Measurements from ENCODE around the gene SPECC1. TPM values are rescaled to one million over a fixed set of nuclear protein-coding genes. Genes with fewer than 3 reads are reported as not detected.

Gene SPECC1
- total RNA-seq, 1 experiment from 2014 or later = 43.5 TPM

DNA sequence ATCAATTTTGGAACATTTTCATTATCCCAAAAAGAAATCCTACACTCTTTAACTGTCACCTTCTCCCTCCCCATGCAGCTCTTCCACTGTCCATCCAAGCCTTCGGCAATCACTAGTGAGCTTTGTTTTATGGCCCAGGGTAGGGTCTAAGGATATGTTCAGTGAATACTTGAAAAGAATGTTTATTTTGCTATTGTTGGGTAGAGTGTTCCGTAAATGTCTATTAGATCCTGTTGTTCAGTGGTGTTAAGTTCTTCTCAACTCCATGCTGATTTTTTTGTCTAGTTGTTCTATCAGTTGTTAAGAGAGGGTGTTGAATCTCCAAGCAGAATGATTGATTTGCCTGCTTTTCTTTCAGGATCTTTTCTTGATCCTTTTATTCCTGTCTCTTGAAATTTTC, 29.9 kb downstream of the SPECC1 start:
- ATAC-seq (no peak), DNase-seq (ENCODE audit: low read depth, low spot score) (no peak)
- BruUV-seq (replicated peaks) = no TSS peak
- no peaks in the 10 kb centered on the region for H3K4me1 ChIP-seq (ENCODE audit: control insufficient read depth in 1 of 2, insufficient read depth in 2 of 2, low read length in 2 of 2)
- no peaks in the 10 kb centered on the region for H3K9me2 ChIP-seq (ENCODE audit: insufficient read depth)
- intact Hi-C loops (cut with micrococcal nuclease) = no loop called here
- ChIA-PET POLR2A (no interaction called here), CTCF (no interaction called here), RAD21 (ENCODE audit: low non-redundant PET in 1 of 2, low total read pairs in 2 of 2, uncharacterized antibody in 2 of 2, unreplicated experiment in 2 of 2) (no interaction called here)
- no peak overlapping the region for H2AFZ ChIP-seq (ENCODE audit: low read depth, low read length, poor library complexity, severe bottlenecking)
- no peak overlapping the region for H3K27ac ChIP-seq (ENCODE audit: low read depth, low read length)
- no peaks in the 10 kb centered on the region for H3K27me3 ChIP-seq (ENCODE audit: insufficient read depth, low read length)
- H3K4me3 ChIP-seq (replicated peaks in 1 of 2; ENCODE audit: low read depth in 1 of 2, low read length in 2 of 2) = no peak overlapping the region
- no peaks in the 10 kb centered on the region for H4K20me1 ChIP-seq (ENCODE audit: insufficient read depth)
- H3K9me3 ChIP-seq (ENCODE audit: control insufficient read depth in 1 of 2, insufficient read depth in 1 of 2, low read depth in 1 of 2, low read length in 2 of 2) = no peaks in the 10 kb centered on the region
- no peaks in the 10 kb centered on the region for H3K36me3 ChIP-seq (ENCODE audit: control insufficient read depth in 1 of 2, insufficient read depth in 2 of 2, low read length in 2 of 2)
- no peaks in the 10 kb centered on the region for H3K79me2 ChIP-seq (ENCODE audit: insufficient read depth, low read length)
- no peak for TF ChIP-seq CEBPB (IDR thresholded peaks at IDR 0.05; ENCODE audit: low read depth)
- TF ChIP-seq EGR1 (IDR thresholded peaks at IDR 0.05; ENCODE audit: low read depth) = no peak
- TF ChIP-seq, protein P1, sequence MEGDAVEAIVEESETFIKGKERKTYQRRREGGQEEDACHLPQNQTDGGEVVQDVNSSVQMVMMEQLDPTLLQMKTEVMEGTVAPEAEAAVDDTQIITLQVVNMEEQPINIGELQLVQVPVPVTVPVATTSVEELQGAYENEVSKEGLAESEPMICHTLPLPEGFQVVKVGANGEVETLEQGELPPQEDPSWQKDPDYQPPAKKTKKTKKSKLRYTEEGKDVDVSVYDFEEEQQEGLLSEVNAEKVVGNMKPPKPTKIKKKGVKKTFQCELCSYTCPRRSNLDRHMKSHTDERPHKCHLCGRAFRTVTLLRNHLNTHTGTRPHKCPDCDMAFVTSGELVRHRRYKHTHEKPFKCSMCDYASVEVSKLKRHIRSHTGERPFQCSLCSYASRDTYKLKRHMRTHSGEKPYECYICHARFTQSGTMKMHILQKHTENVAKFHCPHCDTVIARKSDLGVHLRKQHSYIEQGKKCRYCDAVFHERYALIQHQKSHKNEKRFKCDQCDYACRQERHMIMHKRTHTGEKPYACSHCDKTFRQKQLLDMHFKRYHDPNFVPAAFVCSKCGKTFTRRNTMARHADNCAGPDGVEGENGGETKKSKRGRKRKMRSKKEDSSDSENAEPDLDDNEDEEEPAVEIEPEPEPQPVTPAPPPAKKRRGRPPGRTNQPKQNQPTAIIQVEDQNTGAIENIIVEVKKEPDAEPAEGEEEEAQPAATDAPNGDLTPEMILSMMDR (IDR thresholded peaks at IDR 0.05 in 2 of 3, conservative IDR thresholded peaks at IDR 0.05 in 1 of 3; ENCODE audit: borderline replicate concordance in 1 of 3, insufficient read depth in 1 of 3, low read depth in 2 of 3, low read length in 2 of 3) = no peak
- TF ChIP-seq, protein P2, sequence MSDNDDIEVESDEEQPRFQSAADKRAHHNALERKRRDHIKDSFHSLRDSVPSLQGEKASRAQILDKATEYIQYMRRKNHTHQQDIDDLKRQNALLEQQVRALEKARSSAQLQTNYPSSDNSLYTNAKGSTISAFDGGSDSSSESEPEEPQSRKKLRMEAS (IDR thresholded peaks at IDR 0.05) = no peak
- TF ChIP-seq, protein P3, sequence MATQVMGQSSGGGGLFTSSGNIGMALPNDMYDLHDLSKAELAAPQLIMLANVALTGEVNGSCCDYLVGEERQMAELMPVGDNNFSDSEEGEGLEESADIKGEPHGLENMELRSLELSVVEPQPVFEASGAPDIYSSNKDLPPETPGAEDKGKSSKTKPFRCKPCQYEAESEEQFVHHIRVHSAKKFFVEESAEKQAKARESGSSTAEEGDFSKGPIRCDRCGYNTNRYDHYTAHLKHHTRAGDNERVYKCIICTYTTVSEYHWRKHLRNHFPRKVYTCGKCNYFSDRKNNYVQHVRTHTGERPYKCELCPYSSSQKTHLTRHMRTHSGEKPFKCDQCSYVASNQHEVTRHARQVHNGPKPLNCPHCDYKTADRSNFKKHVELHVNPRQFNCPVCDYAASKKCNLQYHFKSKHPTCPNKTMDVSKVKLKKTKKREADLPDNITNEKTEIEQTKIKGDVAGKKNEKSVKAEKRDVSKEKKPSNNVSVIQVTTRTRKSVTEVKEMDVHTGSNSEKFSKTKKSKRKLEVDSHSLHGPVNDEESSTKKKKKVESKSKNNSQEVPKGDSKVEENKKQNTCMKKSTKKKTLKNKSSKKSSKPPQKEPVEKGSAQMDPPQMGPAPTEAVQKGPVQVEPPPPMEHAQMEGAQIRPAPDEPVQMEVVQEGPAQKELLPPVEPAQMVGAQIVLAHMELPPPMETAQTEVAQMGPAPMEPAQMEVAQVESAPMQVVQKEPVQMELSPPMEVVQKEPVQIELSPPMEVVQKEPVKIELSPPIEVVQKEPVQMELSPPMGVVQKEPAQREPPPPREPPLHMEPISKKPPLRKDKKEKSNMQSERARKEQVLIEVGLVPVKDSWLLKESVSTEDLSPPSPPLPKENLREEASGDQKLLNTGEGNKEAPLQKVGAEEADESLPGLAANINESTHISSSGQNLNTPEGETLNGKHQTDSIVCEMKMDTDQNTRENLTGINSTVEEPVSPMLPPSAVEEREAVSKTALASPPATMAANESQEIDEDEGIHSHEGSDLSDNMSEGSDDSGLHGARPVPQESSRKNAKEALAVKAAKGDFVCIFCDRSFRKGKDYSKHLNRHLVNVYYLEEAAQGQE (IDR thresholded peaks at IDR 0.05; ENCODE audit: low read depth) = no peak
- TF ChIP-seq EZH2 (IDR thresholded peaks at IDR 0.05) = no peak
- TF ChIP-seq RAD21 (IDR thresholded peaks at IDR 0.05; ENCODE audit: low read depth) = no peak
- TF ChIP-seq SIN3A (IDR thresholded peaks at IDR 0.05; ENCODE audit: low read depth) = no peak
- TF ChIP-seq, protein P4, sequence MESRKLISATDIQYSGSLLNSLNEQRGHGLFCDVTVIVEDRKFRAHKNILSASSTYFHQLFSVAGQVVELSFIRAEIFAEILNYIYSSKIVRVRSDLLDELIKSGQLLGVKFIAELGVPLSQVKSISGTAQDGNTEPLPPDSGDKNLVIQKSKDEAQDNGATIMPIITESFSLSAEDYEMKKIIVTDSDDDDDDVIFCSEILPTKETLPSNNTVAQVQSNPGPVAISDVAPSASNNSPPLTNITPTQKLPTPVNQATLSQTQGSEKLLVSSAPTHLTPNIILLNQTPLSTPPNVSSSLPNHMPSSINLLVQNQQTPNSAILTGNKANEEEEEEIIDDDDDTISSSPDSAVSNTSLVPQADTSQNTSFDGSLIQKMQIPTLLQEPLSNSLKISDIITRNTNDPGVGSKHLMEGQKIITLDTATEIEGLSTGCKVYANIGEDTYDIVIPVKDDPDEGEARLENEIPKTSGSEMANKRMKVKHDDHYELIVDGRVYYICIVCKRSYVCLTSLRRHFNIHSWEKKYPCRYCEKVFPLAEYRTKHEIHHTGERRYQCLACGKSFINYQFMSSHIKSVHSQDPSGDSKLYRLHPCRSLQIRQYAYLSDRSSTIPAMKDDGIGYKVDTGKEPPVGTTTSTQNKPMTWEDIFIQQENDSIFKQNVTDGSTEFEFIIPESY (IDR thresholded peaks at IDR 0.05; ENCODE audit: extremely low read depth, insufficient replicate concordance, low read length) = no peak
- no peak for TF ChIP-seq POLR2A (IDR thresholded peaks at IDR 0.05; ENCODE audit: borderline replicate concordance, extremely low read depth, insufficient read depth, insufficient read length)
- TF ChIP-seq JUND (IDR thresholded peaks at IDR 0.05) = no peak
- TF ChIP-seq FOSL1 (IDR thresholded peaks at IDR 0.05; ENCODE audit: low read depth) = no peak
- TF ChIP-seq, protein P5, sequence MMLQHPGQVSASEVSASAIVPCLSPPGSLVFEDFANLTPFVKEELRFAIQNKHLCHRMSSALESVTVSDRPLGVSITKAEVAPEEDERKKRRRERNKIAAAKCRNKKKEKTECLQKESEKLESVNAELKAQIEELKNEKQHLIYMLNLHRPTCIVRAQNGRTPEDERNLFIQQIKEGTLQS (IDR thresholded peaks at IDR 0.05) = no peak
- TF ChIP-seq ZNF274 (IDR thresholded peaks at IDR 0.05; ENCODE audit: low read depth, low read length) = no peak
- TF ChIP-seq SRF (IDR thresholded peaks at IDR 0.05; ENCODE audit: low read depth) = no peak
- TF ChIP-seq EZH2phosphoT487 (IDR thresholded peaks at IDR 0.05; ENCODE audit: borderline replicate concordance) = no peak
- TF ChIP-seq ZFX (IDR thresholded peaks at IDR 0.05) = no peak
- no peak for TF ChIP-seq CBX3 (IDR thresholded peaks at IDR 0.05; ENCODE audit: low read depth)
- no peak for TF ChIP-seq TCF7L2 (IDR thresholded peaks at IDR 0.05; ENCODE audit: borderline replicate concordance, extremely low read depth, insufficient read depth, insufficient read length)
- H3K9ac ChIP-seq (ENCODE audit: low read length) = no peak overlapping the region
- no peak overlapping the region for H3K4me2 ChIP-seq (ENCODE audit: low read length)

Measured in HCT116 (cell line).